PC-3 (cell line): Measurements from ENCODE around the gene PEX16. TPM values are rescaled to one million over a fixed set of nuclear protein-coding genes. Genes with fewer than 3 reads are reported as not detected.

Experiments used
- ATAC-seq: fragments of 200-7000 bp; cut with Tn5 transposase; 2 replicates; pipeline ENCODE4 v1.9.1; 2020; ENCODE audit warnings: mild to moderate bottlenecking, moderate library complexity
- BruUV-seq: library from RNA; stranded (reverse); fragments of 400-500 nt; replicated peaks from 2 replicates; lab custom pipeline; 2021; lab: Mats Ljungman, UMichigan
- CTCF ChIA-PET: fragments of 300-600 bp; sonication (Branson Sonifier 250); formaldehyde crosslinking; loops from one replicate; lab custom pipeline; 2022; ENCODE audit warnings: antibody characterized with exemption; lab: Charles Lee
- POLR2A ChIA-PET: fragments of 300-600 bp; sonication (Branson Sonifier 250); formaldehyde crosslinking; loops from one replicate; lab custom pipeline; 2022; ENCODE audit warnings: antibody characterized with exemption; ENCODE audit not compliant: unreplicated experiment; lab: Charles Lee
- DNase-seq: peaks from one replicate; pipeline ENCODE4 v3.0.0-alpha.2; 2015
- H2AFZ ChIP-seq: fragments of 300-600 bp; sonication (generic); 2 replicates; pipeline ENCODE4 v1.6.0; 2016; ENCODE audit warnings: antibody characterized with exemption, low read length
- H3F3A ChIP-seq: fragments of 300-600 bp; sonication (generic); one replicate; pipeline ENCODE4 v1.6.0; 2017; ENCODE audit warnings: antibody characterized with exemption, low read length, control low read depth, mild to moderate bottlenecking; ENCODE audit not compliant: unreplicated experiment
- H3K27ac ChIP-seq: fragments of 300-600 bp; sonication (generic); 2 replicates; pipeline ENCODE4 v1.5.1; 2016; ENCODE audit warnings: mild to moderate bottlenecking, low read length
- H3K27me3 ChIP-seq: fragments of 300-600 bp; sonication (generic); 2 replicates; pipeline ENCODE4 v1.6.1; 2016; ENCODE audit warnings: low read length, mixed read lengths
- H3K36me3 ChIP-seq: fragments of 300-600 bp; sonication (generic); 2 replicates; pipeline ENCODE4 v1.6.1; 2016; ENCODE audit warnings: low read depth, mixed run types, low read length, mixed read lengths
- H3K4me1 ChIP-seq: fragments of 300-600 bp; sonication (generic); 2 replicates; pipeline ENCODE4 v1.5.1; 2016; ENCODE audit warnings: low read length; ENCODE audit not compliant: insufficient read depth
- H3K4me2 ChIP-seq: fragments of 300-600 bp; sonication (generic); 2 replicates; pipeline ENCODE4 v1.6.0; 2016; ENCODE audit warnings: low read length
- H3K4me3 ChIP-seq: fragments of 300-600 bp; sonication (generic); 2 replicates; pipeline ENCODE4 v1.5.1; 2016; ENCODE audit warnings: mild to moderate bottlenecking, low read length, mixed read lengths
- H3K79me2 ChIP-seq: fragments of 300-600 bp; sonication (generic); 2 replicates; pipeline ENCODE4 v1.6.1; 2017; ENCODE audit warnings: low read length, mixed read lengths
- H3K9ac ChIP-seq: fragments of 300-600 bp; sonication (generic); 2 replicates; pipeline ENCODE4 v1.6.0; 2016; ENCODE audit warnings: mild to moderate bottlenecking, low read length
- H3K9me2 ChIP-seq: fragments of 300-600 bp; sonication (generic); replicated peaks from 2 replicates; pipeline ENCODE4 v1.6.1; 2016; ENCODE audit warnings: mixed run types, low read length, mixed read lengths
- H3K9me3 ChIP-seq: fragments of 300-600 bp; sonication (generic); 2 replicates; pipeline ENCODE4 v1.6.1; 2016; ENCODE audit warnings: low read length, mixed read lengths
- H4K20me1 ChIP-seq: fragments of 300-600 bp; sonication (generic); 2 replicates; pipeline ENCODE4 v1.6.1; 2016; ENCODE audit warnings: low read length, mixed read lengths
- EZH2 ChIP-seq: fragments of 300-600 bp; sonication (generic); IDR thresholded peaks from one replicate; pipeline ENCODE4 v1.6.1; 2017; ENCODE audit warnings: antibody characterized with exemption, mild to moderate bottlenecking, low read length; ENCODE audit not compliant: unreplicated experiment
- EZH2phosphoT487 ChIP-seq: fragments of 300-600 bp; sonication (generic); IDR thresholded peaks from 2 replicates; pipeline ENCODE4 v1.6.1; 2018; ENCODE audit warnings: mild to moderate bottlenecking, antibody characterized with exemption, low read length, borderline replicate concordance
- intact Hi-C: fragments of 100-400 bp; cut with micrococcal nuclease; formaldehyde crosslinking; loops from 2 replicates; pipeline ENCODE4 v1.9.0; 2023
- total RNA-seq: library from RNA; depleted of rRNA; stranded (reverse); fragments of >200 nt; gene quantifications from 2 replicates; pipeline ENCODE4 v1.2.3, GENCODE V29; 2014
- TF ChIP-seq, protein P1 (sequence below): fragments of 300-600 bp; sonication (generic); conservative IDR thresholded peaks from 2 replicates; pipeline ENCODE4 v1.5.1; 2017; ENCODE audit warnings: antibody characterized with exemption, low read depth, mild to moderate bottlenecking, low read length

Gene PEX16
- total RNA-seq, 1 experiment from 2014 or later: 56.7 TPM

DNA sequence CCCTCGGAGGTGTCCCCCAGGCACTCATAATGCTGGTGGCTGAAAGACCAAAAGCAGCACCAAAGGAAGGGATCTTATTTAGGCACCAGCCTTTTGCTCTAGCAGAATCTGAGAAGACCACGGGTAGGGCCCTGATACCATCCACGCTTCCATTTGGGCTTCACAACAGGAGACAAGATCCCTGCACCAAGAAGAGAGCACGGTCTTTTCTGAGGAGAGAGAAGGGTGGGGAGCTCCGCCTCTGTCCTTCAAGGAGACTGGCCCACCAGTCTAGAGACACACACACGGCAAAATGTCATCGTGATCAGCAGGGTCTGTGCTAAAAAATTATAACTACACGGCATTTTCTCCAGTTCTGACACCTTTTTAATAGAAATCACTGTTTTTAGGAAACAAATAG lies 14.5 kb upstream of the PEX16 start:
- ChIA-PET POLR2A (no interaction called here), CTCF (interaction anchor here (0.7 kb wide), 1 partner anchor 135 kb away, joined by 10 read pairs; no protein-coding TSS in a partner anchor)
- intact Hi-C loops: no loop called here
- Histone ChIP-seq H4K20me1 (no peaks in the 10 kb centered on the region), H3F3A (no peaks in the 10 kb centered on the region), H3K4me3 (no peak overlapping the region), H3K9ac (no peak overlapping the region), H3K36me3 (no peaks in the 10 kb centered on the region), H3K9me3 (no peaks in the 10 kb centered on the region), H3K27me3 (no peaks in the 10 kb centered on the region), H2AFZ (no peak overlapping the region), H3K9me2 (no peaks in the 10 kb centered on the region), H3K79me2 (no peaks in the 10 kb centered on the region), H3K27ac (no peak overlapping the region), H3K4me2 (no peak overlapping the region), H3K4me1 (peaks cover 7% of the 10 kb centered on the region; the same call in 1 of the 2 replicates)
- DNase-seq: no peak
- BruUV-seq: no TSS peak
- ATAC-seq: no peak
- TF ChIP-seq EZH2phosphoT487 (no peak), EZH2 (no peak)
- TF ChIP-seq, protein P1, sequence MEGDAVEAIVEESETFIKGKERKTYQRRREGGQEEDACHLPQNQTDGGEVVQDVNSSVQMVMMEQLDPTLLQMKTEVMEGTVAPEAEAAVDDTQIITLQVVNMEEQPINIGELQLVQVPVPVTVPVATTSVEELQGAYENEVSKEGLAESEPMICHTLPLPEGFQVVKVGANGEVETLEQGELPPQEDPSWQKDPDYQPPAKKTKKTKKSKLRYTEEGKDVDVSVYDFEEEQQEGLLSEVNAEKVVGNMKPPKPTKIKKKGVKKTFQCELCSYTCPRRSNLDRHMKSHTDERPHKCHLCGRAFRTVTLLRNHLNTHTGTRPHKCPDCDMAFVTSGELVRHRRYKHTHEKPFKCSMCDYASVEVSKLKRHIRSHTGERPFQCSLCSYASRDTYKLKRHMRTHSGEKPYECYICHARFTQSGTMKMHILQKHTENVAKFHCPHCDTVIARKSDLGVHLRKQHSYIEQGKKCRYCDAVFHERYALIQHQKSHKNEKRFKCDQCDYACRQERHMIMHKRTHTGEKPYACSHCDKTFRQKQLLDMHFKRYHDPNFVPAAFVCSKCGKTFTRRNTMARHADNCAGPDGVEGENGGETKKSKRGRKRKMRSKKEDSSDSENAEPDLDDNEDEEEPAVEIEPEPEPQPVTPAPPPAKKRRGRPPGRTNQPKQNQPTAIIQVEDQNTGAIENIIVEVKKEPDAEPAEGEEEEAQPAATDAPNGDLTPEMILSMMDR: no peak

DNA sequence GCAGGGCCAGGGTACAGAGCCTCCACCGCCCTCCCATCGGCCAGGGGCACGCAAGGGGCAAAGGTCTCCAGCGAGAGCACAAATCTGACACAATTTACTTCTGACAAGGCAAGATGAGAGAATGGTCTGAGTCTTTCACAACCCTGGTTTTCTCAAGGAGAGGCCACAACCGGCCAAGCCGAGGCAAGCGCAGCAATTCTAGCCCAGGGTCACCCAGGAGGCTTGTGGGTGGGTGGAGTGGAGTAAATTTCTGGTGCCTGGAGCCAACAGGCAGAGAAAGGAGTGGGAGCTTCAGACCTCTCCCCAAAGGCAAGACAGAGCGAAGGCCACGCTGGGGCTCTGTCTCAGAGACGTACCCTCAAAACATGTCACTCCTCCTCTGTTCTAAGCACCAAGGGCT lies 14.1 kb upstream of the PEX16 start:
- ChIA-PET POLR2A (no interaction called here), CTCF (no interaction called here)
- Histone ChIP-seq H3K9me3 (no peaks in the 10 kb centered on the region), H3K79me2 (no peaks in the 10 kb centered on the region), H3K9me2 (no peaks in the 10 kb centered on the region), H3K27me3 (no peaks in the 10 kb centered on the region), H3K4me2 (no peak overlapping the region), H3K36me3 (no peaks in the 10 kb centered on the region), H2AFZ (no peak overlapping the region), H3K4me3 (no peak overlapping the region), H3K27ac (no peak overlapping the region), H3K9ac (no peak overlapping the region), H3K4me1 (peaks cover 7% of the 10 kb centered on the region; the same call in 1 of the 2 replicates), H4K20me1 (no peaks in the 10 kb centered on the region), H3F3A (no peaks in the 10 kb centered on the region)
- no peak for ATAC-seq
- intact Hi-C loops: no loop called here
- DNase-seq: no peak
- no TSS peak for BruUV-seq
- TF ChIP-seq, protein P1: no peak
- TF ChIP-seq EZH2: no peak
- no peak for TF ChIP-seq EZH2phosphoT487

- ChIA-PET CTCF (interaction anchor here (0.6 kb wide), 1 partner anchor 59 kb away, joined by 3 read pairs; no protein-coding TSS in a partner anchor), POLR2A (no interaction called here)
- no peaks in the 10 kb centered on the region for H3K27me3 ChIP-seq
- no peak overlapping the region for H3K4me3 ChIP-seq
- peaks cover 7% of the 10 kb centered on the region; the same call in 1 of the 2 replicates for H3K4me1 ChIP-seq
- intact Hi-C loops: no loop called here
- no peaks in the 10 kb centered on the region for H3K9me3 ChIP-seq
- no peaks in the 10 kb centered on the region for H3K36me3 ChIP-seq
- no peaks in the 10 kb centered on the region for H3K79me2 ChIP-seq
- DNase-seq (no peak), ATAC-seq (no peak)
- no peaks in the 10 kb centered on the region for H3F3A ChIP-seq
- no peaks in the 10 kb centered on the region for H3K9me2 ChIP-seq
- TF ChIP-seq, protein P1: no peak
- TF ChIP-seq EZH2 (no peak), EZH2phosphoT487 (no peak)
- H3K9ac ChIP-seq: no peak overlapping the region
- BruUV-seq: no TSS peak
- no peak overlapping the region for H3K27ac ChIP-seq
- H2AFZ ChIP-seq: no peak overlapping the region
- H3K4me2 ChIP-seq: no peak overlapping the region
- no peaks in the 10 kb centered on the region for H4K20me1 ChIP-seq
Measured at GRCh38 chr11:45930951-45931570, 13.4 kb upstream of the PEX16 start.
